ENCODE data around the gene SLC22A31. TPM values are rescaled to one million over a fixed set of nuclear protein-coding genes. Genes with fewer than 3 reads are reported as not detected.

The SLC22A31 gene
- polyA plus RNA-seq, 1 donor, result 2.6 TPM

GRCh38 chr16:89164847-89165680 lies 35.3 kb downstream of the SLC22A31 start:
- no peak for DNase-seq

DNA sequence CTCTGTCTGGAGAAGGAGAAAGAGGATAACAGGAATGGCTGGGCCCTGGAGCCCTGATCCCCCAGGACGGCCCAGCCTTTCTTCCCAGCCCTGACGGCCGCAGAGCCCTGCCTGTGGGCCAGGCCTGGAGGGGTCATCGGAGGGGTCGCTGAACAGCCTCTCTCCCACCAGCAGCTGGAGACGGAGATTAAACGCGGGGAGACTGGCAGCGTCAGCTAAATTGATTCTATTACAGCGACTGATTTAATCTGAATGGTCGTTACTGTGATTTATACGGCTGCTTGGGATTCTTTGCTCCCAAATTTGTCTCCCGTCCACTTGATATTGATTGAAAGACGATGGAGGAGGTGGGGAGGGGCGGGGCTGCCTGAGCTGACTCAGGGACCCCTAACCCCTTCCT lies 35.9 kb downstream of the SLC22A31 start:
- DNase-seq, result no peak

GRCh38 chr16:89163297-89163696 lies 37.0 kb downstream of the SLC22A31 start:
- no peak for DNase-seq

- no peak for DNase-seq
Observed at GRCh38 chr16:89161763-89162713, 38.3 kb downstream of the SLC22A31 start.

GRCh38 chr16:89160977-89161701 lies 39.2 kb downstream of the SLC22A31 start:
- DNase-seq, result no peak

GRCh38 chr16:89159850-89160354 lies 40.4 kb downstream of the SLC22A31 start:
- DNase-seq, result no peak

DNA sequence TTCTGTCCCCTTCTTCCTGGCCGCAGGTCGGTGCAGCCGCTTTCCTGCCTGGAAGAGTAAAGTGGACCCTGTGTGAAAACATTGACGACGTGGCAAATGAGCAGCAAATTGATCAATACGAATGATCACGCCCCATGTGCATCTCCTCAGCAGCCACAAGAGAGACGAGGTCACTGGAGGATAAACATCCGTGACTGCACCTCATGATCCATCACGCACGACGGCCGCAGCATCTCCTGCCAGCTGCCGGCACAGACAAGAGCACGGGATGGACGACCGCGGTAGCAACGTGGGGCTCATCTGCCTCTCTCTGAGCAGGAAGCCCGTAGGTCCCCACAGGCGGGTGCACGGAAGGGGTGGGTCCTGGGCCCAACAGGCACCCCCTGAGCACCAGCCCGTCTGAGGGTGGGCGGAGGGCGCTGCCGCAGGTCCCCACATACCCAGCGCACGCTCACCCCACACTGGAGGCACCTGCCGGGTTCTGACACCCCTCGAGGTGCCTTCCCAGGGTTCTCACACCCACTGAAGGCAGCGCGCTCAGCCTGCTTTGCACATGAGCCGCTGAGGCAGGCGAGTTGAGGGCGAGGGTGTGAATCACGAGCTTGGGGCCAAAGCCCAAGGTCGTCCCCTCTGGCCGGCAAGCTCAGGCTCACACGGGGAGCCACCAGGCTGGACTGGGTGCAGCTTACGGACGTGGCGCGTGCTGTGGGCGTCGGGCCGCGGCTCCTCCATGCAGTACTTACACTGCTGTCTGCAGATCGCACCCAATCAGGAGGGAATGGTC lies 41.1 kb downstream of the SLC22A31 start:
- no peak for DNase-seq

DNA sequence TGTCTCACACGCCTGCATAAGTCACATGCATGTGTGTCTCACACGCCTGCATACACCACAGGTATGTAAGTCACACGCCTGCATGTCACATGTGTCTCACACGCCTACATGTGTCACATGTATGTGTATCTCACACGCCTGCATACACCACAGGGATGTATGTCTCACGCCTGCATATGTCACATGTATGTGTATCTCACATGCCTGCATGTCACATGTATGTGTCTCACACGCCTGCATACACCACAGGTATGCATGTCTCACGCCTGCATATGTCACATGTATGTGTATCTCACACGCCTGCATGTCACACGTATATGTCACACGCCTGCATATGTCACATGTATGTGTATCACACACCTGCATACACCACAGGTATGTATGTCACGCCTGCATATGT lies 42.6 kb downstream of the SLC22A31 start:
- DNase-seq, result no peak

- no peak for DNase-seq
Observed at GRCh38 chr16:89156740-89157645, 43.3 kb downstream of the SLC22A31 start.

DNA sequence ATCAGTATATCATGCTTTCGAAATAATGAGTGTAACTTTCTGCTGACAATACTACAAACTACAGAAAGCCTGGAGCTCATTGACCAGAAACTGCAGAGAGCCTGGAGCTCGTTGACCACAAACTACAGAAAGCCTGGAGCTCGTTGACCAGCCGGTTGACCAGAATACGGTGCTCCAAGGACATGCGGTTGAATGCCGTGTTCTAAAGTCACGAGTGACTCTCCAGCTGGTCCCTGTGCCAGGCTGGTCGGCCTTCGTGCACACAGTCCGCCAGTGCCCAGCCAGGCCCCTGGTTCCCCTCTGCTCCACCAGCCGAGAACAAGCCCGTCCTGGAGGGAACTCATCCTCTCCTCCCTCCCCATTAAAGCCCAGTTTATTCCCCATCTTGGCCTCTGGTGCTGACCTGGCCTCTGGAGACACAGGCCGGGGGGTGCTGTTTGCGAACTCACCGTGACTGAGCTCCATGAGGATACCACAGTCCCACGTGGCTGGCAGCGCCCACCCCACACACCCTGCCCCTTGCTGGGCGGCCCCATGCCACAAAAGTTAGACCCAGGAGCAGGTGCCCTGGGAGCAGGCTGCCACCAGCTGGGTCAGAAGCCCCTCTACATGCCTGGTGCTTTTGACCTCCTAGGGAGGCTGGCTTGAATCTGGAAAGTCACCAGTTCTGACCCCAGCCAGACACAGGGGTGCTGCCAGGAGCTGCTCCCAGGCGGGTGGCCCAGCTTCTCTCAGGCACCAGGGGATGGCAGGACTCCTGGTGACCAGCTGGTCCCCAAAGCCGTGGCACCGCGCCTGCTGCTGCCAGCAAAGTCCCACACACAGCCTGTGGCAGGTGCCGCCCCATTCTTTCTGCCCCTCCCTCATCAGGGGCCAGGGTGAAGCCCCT lies 44.2 kb downstream of the SLC22A31 start:
- DNase-seq, result no peak

DNA sequence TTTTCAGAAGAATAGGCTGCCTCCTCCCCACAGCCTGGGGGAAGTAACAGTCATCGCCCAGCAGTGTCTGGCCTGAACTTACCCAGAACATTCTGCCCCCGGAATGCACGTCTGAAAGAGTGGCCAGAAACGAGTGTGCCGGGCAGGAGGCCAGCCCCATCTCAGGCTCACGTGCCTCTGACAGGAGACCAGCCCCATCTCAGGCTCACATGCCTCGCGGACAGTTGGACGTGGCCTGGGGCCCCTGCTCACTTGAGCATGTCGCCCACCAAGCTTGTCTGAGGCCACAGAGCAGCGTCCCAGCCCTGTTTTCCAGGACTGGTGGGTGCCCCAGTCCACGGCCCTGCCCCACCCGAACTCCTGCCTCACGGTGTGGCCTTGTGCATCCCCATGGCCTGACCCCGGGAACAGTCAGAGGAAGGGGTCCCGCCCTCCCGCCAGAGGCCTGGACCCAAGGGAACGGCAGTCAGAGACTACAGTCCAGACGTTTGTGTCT lies 45.1 kb downstream of the SLC22A31 start:
- peak; percentile 59 for DNase-seq

DNA sequence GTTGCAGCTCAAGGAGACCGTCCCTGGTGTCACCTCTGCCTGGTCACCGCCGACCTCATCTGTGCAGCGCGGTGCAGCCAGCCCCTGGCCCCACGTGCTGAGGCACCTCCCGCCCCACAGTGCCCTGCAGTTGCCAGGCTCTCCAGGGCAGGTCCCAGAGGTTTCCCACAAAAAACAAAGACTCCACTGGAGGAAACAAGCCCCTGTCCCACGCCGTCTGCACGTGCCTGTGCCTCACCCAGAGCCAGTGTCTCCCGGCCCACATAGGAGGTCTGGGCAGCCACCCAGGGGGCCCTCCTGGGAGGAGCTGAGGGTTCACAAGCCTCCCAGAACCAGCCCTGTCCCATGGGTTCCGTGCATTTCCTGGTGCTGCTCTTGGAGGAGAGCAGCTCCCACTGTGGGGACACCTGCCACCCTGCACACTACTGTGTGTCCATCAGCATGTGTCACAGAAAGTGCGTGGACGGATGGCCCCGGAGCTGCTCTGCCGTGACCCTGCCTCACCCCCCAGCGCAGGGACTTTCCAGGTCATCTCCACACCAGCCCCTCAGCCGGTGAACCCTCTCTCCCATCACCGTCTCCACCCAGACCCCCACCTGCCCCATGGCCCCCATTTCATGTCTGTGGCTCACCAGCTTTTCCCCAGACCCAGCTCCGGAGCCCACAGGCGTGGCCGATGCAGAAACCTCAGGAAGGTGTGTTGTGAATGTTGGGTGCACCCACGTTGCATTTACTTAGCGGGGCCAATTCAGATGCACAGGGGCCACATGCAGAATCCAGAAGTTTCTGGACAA lies 45.8 kb downstream of the SLC22A31 start:
- DNase-seq, result no peak

DNA sequence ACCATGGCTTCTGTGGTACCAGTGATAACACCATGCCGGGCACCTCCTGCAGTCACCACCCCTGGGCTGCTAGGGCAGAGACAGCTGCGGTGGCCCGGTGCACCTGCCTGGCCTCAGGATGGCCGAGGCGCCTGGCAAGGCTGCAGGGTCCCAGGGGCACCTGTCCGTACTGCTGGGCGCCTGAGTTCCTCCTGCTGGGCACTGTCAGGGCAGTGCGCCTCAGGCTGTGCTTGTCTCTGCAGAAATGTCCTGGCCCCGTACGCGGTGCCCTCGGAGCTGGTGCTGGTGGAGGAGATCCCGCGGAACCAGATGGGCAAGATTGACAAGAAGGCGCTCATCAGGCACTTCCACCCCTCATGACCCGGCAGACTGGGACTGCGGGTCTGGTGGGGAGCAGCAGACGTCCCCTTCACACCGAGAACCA lies 46.5 kb downstream of the SLC22A31 start:
- DNase-seq, result no peak

DNA sequence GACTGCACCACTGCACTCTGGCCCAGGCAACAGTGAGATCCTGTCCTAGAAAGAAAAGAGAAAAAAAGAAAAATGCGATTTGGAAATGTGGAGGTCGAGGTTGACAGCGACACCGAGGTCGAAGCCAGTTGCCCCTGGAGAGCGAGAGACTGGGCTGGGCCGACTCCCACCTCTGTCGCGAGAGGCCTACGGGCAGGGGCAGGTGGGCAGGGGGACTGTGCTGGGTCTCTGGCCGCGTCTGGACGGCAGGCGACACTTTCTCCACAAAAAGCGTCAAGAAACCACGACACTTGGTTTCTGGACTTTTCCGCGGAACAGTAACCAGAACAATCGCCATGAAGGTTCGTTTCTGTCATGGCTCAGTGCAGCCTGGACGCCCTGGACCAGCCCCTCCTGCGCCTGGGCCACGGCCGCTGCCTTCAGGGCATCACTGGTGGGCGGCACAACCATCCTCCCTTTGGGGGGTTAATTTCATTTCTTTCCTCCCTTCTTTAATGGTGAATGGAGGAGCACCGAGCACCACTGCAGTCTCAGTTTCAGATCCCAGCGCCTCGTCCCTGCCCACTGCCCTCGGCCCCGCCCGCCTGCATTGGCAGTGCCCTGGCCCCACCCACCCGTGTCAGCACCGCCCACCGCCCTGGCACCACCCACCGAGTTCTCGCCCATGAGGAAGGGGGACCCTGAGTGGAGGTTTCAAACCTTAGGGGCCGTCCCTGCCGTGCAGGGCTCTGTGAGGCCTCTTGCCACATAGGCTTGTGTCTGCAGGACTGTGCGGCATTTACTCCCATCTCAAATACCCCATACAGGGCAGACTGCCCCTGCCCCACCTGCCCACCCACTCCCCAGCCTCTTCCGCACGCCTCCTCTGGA lies 47.3 kb downstream of the SLC22A31 start:
- DNase-seq, result no peak

DNA sequence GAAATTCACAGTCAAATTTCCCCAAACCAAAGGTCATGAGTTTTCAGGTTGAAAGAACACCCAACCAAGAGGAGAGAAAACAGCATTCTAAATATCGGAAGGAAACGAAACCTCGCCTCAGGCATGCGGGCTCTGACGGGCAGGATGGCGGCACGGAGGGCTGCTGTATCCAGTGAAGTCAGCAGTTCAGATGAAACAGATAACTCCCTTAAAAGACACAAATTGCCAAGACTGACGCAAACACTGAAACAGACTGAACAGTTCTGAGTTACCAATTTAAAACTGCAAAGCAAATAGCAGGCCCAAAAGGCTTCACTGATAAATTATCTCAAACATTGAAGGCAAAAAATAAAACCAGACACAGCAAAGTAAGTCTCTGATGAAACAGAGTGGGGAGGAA lies 49.4 kb downstream of the SLC22A31 start:
- DNase-seq, result no peak

- DNase-seq, result no peak
Observed at GRCh38 chr16:89150090-89150835, 50.1 kb downstream of the SLC22A31 start.

- no peak for DNase-seq
Observed at GRCh38 chr16:89149386-89149785, 51.0 kb downstream of the SLC22A31 start.
